ENCODE data around the gene ETV7. TPM values are rescaled to one million over a fixed set of nuclear protein-coding genes. Genes with fewer than 3 reads are reported as not detected.

The ETV7 gene
- total RNA-seq, 2 donors from 2014 or later, result 0.66 to 0.78 TPM

DNA sequence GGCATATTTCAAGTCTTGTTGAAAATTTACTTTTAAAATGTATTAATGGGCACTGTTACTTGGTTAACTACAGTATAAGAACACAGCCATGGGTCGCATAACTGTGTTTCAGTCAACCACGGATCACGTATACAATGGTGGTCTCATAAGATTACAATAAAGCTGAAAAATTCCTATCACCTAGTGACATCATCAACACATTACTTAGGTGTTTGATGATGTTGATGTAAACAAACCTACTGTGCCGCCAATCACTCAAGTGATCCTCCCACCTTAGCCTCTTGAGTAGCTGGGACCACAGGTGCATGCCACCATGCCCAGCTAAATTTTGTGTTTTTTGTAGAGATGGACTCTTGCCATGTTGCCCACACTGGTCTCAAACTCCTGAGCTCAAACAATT is 16.7 kb upstream of the ETV7 start:
- DNase-seq (no peak), ATAC-seq (no peak)
- no peak for TF ChIP-seq POLR2A (IDR thresholded peaks at IDR 0.05)
- TF ChIP-seq, protein P1, sequence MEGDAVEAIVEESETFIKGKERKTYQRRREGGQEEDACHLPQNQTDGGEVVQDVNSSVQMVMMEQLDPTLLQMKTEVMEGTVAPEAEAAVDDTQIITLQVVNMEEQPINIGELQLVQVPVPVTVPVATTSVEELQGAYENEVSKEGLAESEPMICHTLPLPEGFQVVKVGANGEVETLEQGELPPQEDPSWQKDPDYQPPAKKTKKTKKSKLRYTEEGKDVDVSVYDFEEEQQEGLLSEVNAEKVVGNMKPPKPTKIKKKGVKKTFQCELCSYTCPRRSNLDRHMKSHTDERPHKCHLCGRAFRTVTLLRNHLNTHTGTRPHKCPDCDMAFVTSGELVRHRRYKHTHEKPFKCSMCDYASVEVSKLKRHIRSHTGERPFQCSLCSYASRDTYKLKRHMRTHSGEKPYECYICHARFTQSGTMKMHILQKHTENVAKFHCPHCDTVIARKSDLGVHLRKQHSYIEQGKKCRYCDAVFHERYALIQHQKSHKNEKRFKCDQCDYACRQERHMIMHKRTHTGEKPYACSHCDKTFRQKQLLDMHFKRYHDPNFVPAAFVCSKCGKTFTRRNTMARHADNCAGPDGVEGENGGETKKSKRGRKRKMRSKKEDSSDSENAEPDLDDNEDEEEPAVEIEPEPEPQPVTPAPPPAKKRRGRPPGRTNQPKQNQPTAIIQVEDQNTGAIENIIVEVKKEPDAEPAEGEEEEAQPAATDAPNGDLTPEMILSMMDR (IDR thresholded peaks at IDR 0.05), result no peak
- no peak overlapping the region for H3K4me3 ChIP-seq
- no peaks in the 10 kb centered on the region for H3K4me1 ChIP-seq
- 84 to 87% methylated on average over 4 of the region's 4 CpGs for WGBS, 2 donors
- no peaks in the 10 kb centered on the region for H3K9me3 ChIP-seq
- no peaks in the 10 kb centered on the region for H3K27me3 ChIP-seq
- no peaks in the 10 kb centered on the region for H3K36me3 ChIP-seq (replicated peaks in 1 of 2; ENCODE audit: insufficient read depth in 1 of 2, low read depth in 2 of 2)
- no peak overlapping the region for H3K27ac ChIP-seq
- intact Hi-C loops (cut with DNase I), result no loop called here

DNA sequence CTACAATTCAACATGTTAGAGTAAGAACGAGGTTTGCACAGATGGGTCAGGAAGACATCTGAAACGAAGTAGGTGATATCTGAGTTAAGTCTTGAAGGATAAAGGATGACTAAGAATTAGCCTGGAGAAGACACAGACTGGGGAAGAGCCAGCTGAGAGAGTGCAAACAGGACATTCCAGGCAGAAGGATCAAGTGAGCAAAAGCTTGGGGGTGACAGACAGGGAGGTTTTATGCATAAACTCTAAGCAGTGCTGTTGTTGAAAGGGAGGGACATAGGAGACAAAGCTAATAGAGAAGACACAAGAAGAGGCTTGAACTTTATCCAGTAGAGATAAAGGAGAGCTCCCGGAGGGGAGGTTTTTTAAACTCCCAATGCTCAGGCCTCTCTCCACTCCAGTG is 15.0 kb upstream of the ETV7 start:
- ATAC-seq (no peak), DNase-seq (no peak)
- no peak overlapping the region for H3K27ac ChIP-seq
- H3K4me3 ChIP-seq, result no peak overlapping the region
- H3K4me1 ChIP-seq, result no peaks in the 10 kb centered on the region
- no peaks in the 10 kb centered on the region for H3K36me3 ChIP-seq (replicated peaks in 1 of 2; ENCODE audit: insufficient read depth in 1 of 2, low read depth in 2 of 2)
- intact Hi-C loops (cut with DNase I), result no loop called here
- WGBS, 2 donors, result 65 to 76% methylated on average over 3 of the region's 3 CpGs
- H3K27me3 ChIP-seq, result no peaks in the 10 kb centered on the region
- TF ChIP-seq POLR2A (IDR thresholded peaks at IDR 0.05), result no peak
- H3K9me3 ChIP-seq, result no peaks in the 10 kb centered on the region

DNA sequence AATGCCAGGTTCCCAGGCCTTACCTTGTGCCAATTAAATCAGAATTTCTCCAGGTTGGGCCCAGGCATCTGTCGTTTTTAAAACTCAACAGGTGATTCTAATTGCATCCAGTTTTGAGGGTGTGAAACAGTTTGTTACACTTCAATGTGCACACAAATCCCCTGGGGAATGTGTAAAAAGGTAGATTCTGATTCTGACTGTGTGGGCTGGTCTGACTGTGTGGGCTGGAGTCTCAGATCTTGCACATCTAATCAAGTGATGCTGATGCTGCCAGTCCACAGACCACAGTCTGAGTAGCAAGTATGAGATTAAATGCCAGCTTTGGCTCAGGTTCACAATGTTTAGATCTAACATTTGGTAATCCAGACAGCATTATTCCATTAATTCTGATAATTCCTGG is 12.5 kb upstream of the ETV7 start:
- H3K27me3 ChIP-seq, result no peaks in the 10 kb centered on the region
- intact Hi-C loops (cut with DNase I), result no loop called here
- H3K27ac ChIP-seq, result no peak overlapping the region
- H3K4me1 ChIP-seq, result no peaks in the 10 kb centered on the region
- DNase-seq, result no peak
- no peak overlapping the region for H3K4me3 ChIP-seq
- H3K36me3 ChIP-seq (replicated peaks in 1 of 2; ENCODE audit: insufficient read depth in 1 of 2, low read depth in 2 of 2), result no peaks in the 10 kb centered on the region
- no peak for ATAC-seq
- H3K9me3 ChIP-seq, result no peaks in the 10 kb centered on the region
- whole genome bisulfite sequencing, 2 donors, result 40 to 75% methylated on average over 1 of the region's 1 CpG
- no peak for TF ChIP-seq POLR2A (IDR thresholded peaks at IDR 0.05)

DNA sequence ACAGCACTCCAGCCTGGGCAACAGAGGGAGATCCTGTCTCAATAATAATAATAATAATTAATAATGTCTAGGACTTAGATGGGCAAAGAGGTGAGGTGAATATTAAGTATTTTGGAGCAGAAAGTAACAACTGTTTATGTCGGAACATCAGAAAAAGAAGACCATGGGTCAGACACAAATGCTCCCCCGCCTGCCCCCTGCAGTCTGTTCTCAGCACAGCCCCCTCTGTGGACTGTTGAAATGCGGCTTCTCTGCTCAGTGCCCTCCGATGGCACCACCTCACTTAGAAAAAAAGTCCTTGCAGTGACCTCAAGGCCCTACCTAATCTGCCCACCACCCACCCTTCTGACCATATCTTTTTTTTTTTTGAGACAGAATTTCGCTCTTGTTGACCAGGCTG is 5.2 kb upstream of the ETV7 start:
- no peaks in the 10 kb centered on the region for H3K36me3 ChIP-seq (replicated peaks in 1 of 2; ENCODE audit: insufficient read depth in 1 of 2, low read depth in 2 of 2)
- 92 to 95% methylated on average over 5 of the region's 5 CpGs for WGBS, 2 donors
- no peak for DNase-seq

DNA sequence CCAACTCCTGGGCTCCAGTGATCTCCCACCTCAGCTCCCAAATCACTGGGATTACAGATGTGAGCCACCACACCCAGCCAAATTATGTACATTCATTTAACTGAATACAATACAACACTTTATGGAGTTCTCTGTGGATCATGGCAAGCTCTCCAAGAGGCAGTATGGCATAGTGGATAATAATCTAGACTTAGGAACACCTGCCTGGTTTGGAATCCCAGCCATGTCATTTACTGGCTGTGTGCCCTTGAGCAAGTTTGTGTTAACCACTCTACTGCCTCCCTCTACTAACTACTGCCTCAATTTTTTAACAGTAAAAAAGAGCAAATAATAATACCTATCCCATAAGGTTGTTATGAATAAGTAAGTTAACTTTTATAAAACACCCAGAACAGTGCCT is 1.9 kb upstream of the ETV7 start:
- H3K9me3 ChIP-seq, result no peaks in the 10 kb centered on the region

More for the DNA sequence above, 5.2 kb upstream of the ETV7 start:
- Histone ChIP-seq H3K27ac (no peak overlapping the region), H3K4me3 (no peak overlapping the region), H3K27me3 (no peaks in the 10 kb centered on the region), H3K4me1 (peaks cover 5% of the 10 kb centered on the region), H3K9me3 (no peaks in the 10 kb centered on the region)
- TF ChIP-seq POLR2A (IDR thresholded peaks at IDR 0.05), result no peak
- TF ChIP-seq, protein P1 (IDR thresholded peaks at IDR 0.05), result no peak
- no peak for ATAC-seq
- intact Hi-C loops (cut with DNase I), result no loop called here

More for the DNA sequence above, 1.9 kb upstream of the ETV7 start:
- TF ChIP-seq POLR2A (IDR thresholded peaks at IDR 0.05), result no peak
- TF ChIP-seq, protein P1 (IDR thresholded peaks at IDR 0.05), result no peak
- peaks cover 10% of the 10 kb centered on the region for H3K4me1 ChIP-seq
- DNase-seq (no peak), ATAC-seq (no peak)
- H3K4me3 ChIP-seq, result no peak overlapping the region
- no peaks in the 10 kb centered on the region for H3K36me3 ChIP-seq (replicated peaks in 1 of 2; ENCODE audit: insufficient read depth in 1 of 2, low read depth in 2 of 2)
- intact Hi-C loops (cut with DNase I), result no loop called here
- no peaks in the 10 kb centered on the region for H3K27me3 ChIP-seq
- no peak overlapping the region for H3K27ac ChIP-seq

Data from body of pancreas (tissue), 4 donors.